Activated CD4-positive, alpha-beta T cell treated with anti-CD3 and anti-CD28 coated beads, Interleukin-2, amount 10 ng/mL, durations not matched to agents 24 days and 14 days (primary cell): ENCODE results near the gene CLCN1. TPM values are rescaled to one million over a fixed set of nuclear protein-coding genes. Genes with fewer than 3 reads are reported as not detected.

Experiments used
- total RNA-seq: library from RNA; stranded (reverse); gene quantifications from 2 replicates; pipeline ENCODE4 v1.2.3, GENCODE V29; 2022

Gene CLCN1
- total RNA-seq, 1 donor from 2014 or later = not detected

Other genes with a start within 250 kb of the CLCN1 start
- not detected in 2 replicates for gene PIP, start 184.0 kb upstream of the CLCN1 start, total RNA-seq
- gene TAS2R39, start 132.7 kb upstream of the CLCN1 start, total RNA-seq = not detected in 2 replicates
- not detected in 2 replicates for gene TAS2R40, start 94.1 kb upstream of the CLCN1 start, total RNA-seq
- gene GSTK1, start 52.7 kb upstream of the CLCN1 start, total RNA-seq = 138 and 142 TPM in 2 replicates
- gene TMEM139, start 31.2 kb upstream of the CLCN1 start, total RNA-seq = 0.38 and 0.42 TPM in 2 replicates
- 99.1 and 110 TPM in 2 replicates for gene CASP2, start 27.8 kb upstream of the CLCN1 start, total RNA-seq
- gene FAM131B, start 46.6 kb downstream of the CLCN1 start, total RNA-seq = 0.37 and 0.45 TPM in 2 replicates
- 85.8 and 89.7 TPM in 2 replicates for gene ZYX, start 65.2 kb downstream of the CLCN1 start, total RNA-seq
- 0.09 and 0.26 TPM in 2 replicates for gene EPHA1, start 92.7 kb downstream of the CLCN1 start, total RNA-seq
- gene TAS2R60, start 127.3 kb downstream of the CLCN1 start, total RNA-seq = not detected in 2 replicates
- not detected in 2 replicates for gene TAS2R41, start 161.8 kb downstream of the CLCN1 start, total RNA-seq